T-helper 2 cell treated with Interferon-gamma antibody and Interleukin-4, amounts not matched to agents 5 μg/mL and 100 μg/mL, for 36 hours (primary cell): ENCODE data around the gene GDF9.
A peak's percentile ranks its signal among the peaks of the same experiment; 100 is the strongest.

ENCODE experiments used
- DNase-seq: peaks from one replicate; pipeline ENCODE4 v3.0.0; 2021; ENCODE audit warnings: low spot score
- H3K27ac Mint-ChIP-seq: one replicate; pipeline ENCODE4 v1.8.0; 2021; ENCODE audit warnings: mild to moderate bottlenecking, mixed read lengths
- H3K27me3 Mint-ChIP-seq: one replicate; pipeline ENCODE4 v1.8.0; 2021; ENCODE audit warnings: low read depth, mixed read lengths
- H3K36me3 Mint-ChIP-seq: one replicate; pipeline ENCODE4 v1.8.0; 2021; ENCODE audit warnings: low read depth, mixed read lengths
- H3K4me1 Mint-ChIP-seq: one replicate; pipeline ENCODE4 v1.8.0; 2021; ENCODE audit warnings: low read depth, mixed read lengths
- H3K4me3 Mint-ChIP-seq: one replicate; pipeline ENCODE4 v1.8.0; 2022; ENCODE audit warnings: mild to moderate bottlenecking, moderate library complexity, mixed read lengths
- H3K9me3 Mint-ChIP-seq: one replicate; pipeline ENCODE4 v1.8.0; 2021; ENCODE audit warnings: mixed read lengths

GDF9 gene

DNA sequence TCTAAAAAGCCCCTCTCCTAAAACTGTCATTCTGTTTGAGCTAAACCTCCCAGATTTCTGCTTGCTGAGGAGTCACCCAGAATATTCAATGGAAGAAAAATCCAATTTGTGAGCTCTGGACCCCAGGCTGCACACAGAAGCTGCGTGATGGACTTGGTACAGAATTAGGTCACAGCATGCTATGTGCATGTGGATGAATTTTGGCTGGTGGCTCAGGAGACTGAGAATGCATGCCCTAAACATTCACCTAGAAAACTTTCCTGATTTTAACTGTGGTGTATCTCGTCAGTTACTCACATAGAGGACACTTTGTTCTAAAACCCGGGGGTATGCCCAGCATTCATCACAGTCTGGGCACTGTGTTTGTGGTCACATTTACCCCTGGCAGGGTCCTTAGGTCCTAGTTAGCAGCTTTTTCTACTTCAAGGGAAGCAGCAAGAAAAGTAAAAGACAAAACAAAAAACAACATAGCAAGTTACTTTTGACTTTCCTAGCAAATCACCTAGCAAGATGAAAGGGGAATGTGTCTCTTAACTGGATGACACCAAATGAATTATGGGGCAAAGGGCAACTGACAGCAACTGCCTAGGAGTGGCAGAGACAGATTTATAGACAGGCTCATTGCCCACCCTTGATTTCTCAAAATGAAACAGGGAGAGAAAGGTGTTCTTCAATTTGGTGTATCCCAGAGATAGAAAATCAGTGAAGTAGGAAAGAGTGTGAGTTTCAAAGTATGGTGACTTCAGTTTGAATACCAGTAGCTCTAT, 27.6 kb downstream of the GDF9 start:
- DNase-seq, result no peak
- peaks cover 6% of the 10 kb centered on the region for H3K27me3 Mint-ChIP-seq
- no peak overlapping the region for H3K4me3 Mint-ChIP-seq
- no peaks in the 10 kb centered on the region for H3K4me1 Mint-ChIP-seq
- no peaks in the 10 kb centered on the region for H3K36me3 Mint-ChIP-seq
- no peaks in the 10 kb centered on the region for H3K9me3 Mint-ChIP-seq
- no peak overlapping the region for H3K27ac Mint-ChIP-seq

DNA sequence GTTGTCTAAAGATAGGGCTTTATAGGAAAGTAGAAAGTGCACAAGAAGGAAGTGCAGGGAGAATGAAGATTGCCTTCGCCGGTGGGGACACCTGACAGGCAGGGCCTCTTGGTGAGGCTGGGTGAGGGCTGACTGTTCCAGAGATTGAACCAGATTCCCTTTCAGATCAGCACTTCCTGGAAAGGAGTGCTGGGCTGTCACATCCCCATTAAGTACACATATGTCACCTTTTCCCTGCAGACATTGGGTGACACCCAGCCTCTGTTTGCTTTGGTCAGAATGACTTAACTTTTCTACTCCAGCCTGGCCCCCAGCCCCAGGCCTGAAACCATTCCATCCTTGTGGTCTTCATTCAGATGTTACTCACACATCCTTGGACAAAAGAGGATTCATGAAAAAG, 28.4 kb downstream of the GDF9 start:
- Mint-ChIP-seq H3K9me3 (no peaks in the 10 kb centered on the region), H3K27me3 (peaks cover 7% of the 10 kb centered on the region), H3K4me3 (no peak overlapping the region), H3K4me1 (no peaks in the 10 kb centered on the region), H3K36me3 (no peaks in the 10 kb centered on the region), H3K27ac (no peak overlapping the region)
- no peak for DNase-seq

DNA sequence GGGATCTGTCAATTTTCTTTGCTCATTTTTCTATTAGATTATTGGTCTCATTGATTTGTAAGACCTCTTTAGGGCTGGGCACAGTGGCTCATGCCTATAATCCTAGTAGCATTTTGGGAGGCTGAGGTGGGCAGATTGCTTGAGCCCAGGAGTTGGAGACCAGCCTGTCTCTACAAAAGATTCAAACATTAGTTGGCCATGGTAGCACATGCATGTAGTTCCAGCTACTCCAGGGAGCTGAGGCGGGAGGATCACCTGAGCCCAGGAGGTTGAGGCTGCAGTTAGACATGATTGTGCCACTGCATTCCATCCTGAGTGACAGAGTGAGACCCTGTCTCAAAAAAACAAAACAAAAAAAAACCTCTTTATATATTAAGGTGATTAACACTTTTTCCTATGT, 29.4 kb downstream of the GDF9 start:
- no peak overlapping the region for H3K4me3 Mint-ChIP-seq
- H3K9me3 Mint-ChIP-seq, result no peaks in the 10 kb centered on the region
- H3K27me3 Mint-ChIP-seq, result peaks cover 12% of the 10 kb centered on the region
- H3K27ac Mint-ChIP-seq, result no peak overlapping the region
- no peak for DNase-seq
- no peaks in the 10 kb centered on the region for H3K4me1 Mint-ChIP-seq
- no peaks in the 10 kb centered on the region for H3K36me3 Mint-ChIP-seq

DNA sequence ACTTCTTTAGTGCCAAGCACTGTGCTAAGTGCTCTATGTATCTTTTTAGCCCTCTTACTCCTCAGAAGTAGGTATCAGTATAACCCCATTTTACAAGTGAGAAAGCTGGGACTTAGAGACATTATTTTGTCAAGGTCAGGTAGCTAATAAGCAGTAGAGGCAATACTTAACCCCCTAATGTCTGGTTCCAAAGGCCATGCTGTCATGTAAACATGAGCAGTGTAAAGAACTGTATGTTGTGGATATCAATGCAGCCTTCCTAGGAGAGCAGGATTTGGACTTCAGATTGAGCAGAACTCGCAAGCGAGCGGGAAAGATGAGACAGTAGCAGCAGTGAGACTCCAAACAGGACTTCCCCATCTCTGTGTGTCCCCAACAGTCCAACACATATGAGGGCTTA, 32.2 kb downstream of the GDF9 start:
- H3K9me3 Mint-ChIP-seq, result no peaks in the 10 kb centered on the region
- no peak for DNase-seq
- H3K4me1 Mint-ChIP-seq, result peaks cover 5% of the 10 kb centered on the region
- peaks cover 29% of the 10 kb centered on the region for H3K27me3 Mint-ChIP-seq
- H3K4me3 Mint-ChIP-seq, result no peak overlapping the region
- no peak overlapping the region for H3K27ac Mint-ChIP-seq
- no peaks in the 10 kb centered on the region for H3K36me3 Mint-ChIP-seq

DNA sequence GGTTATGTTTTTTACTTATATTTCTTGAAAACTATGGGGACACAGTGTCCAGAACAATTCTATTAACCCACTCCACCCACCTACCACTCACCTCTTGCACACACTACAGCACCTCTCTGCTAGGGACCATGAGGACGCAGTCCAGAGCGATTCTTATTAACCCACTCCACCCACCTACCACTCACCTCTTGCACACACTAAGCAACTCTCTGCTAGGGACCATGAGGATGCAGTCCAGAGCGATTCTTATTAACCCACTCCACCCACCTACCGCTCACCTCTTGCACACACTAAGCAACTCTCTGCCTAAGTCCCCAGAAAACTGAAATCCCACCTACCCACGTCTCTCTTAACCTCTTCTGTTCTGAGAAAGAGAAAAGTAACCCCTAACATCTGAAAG, 33.7 kb downstream of the GDF9 start:
- Mint-ChIP-seq H3K36me3 (no peaks in the 10 kb centered on the region), H3K27ac (no peak overlapping the region), H3K4me3 (no peak overlapping the region), H3K9me3 (no peaks in the 10 kb centered on the region), H3K4me1 (peaks cover 8% of the 10 kb centered on the region), H3K27me3 (peaks cover 40% of the 10 kb centered on the region)
- DNase-seq, result no peak

DNA sequence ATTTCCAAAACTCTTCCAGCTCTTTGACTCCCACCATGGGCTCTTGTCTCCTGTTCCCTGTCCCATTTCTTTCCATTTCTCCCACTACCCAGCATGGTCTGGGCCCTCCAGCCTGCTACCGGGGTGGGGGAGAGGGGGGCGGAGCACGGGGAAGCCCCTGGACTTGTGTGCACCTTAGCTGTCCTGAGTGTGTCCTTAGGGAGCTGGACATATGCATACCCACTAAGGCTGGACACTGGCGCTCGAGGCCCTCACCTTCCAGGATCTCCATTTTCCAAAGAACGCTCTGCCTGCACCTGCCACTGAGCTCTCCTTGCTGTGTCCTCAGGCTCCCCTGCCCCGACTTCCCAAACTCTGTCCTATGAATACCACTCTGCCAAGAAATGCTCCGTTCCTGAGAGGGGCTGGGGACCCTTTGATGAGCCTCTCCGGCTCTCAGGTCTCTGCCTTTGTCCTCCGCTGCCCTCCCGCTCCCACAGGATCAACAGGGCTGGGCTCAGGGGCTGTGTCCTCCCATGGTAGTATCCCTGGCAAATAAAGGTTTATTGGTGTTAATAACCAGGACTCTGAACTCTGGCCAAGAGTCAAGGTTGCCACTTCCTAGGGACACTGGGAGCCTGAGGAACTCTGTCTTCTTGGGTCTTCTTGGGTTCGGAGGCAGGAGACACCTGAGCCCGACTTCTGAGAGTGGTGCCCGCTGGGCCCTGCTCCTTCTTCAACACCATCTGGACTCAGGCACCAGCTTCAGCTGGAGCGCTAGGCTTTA, 35.0 kb downstream of the GDF9 start:
- peaks cover 12% of the 10 kb centered on the region for H3K4me1 Mint-ChIP-seq
- DNase-seq, result no peak
- peak overlapping the region; percentile 81 for H3K4me3 Mint-ChIP-seq
- peaks cover 53% of the 10 kb centered on the region for H3K27me3 Mint-ChIP-seq
- H3K36me3 Mint-ChIP-seq, result no peaks in the 10 kb centered on the region
- H3K9me3 Mint-ChIP-seq, result no peaks in the 10 kb centered on the region
- H3K27ac Mint-ChIP-seq, result no peak overlapping the region

DNA sequence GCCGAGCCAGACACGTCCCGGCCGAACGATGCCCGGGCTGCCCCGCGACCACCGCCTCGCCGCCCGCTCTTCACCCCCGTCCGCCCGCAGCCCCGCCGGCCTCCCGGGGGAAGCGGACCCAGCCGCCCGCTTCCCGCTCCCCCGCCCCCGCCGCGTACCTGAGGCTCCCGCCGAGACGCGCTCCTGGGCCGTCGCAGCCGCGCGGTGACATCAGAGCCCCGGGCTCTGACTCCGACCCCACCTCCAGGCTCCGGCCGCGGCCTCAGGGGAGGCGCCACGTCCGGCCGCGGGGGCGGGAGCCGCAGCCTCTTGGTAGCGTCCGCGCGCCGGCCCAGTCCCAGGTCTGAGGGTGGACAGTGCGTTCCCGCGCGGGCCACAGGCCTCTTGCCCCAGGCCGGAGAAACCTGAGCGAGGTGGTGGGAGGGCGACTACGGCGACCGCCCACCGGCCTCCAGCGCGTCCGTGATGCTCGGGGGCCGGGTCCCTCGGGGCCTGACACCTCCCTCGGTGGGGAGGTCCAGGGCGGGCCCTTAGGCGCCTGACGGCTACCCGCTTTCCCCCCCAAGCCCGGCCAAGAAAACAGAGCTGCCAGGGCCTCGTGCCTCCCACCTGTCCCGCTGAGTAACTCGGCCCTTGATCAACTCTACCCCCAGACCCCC, 35.7 kb downstream of the GDF9 start, which contains the start of gene SHROOM1:
TSS of gene SHROOM1 (minus strand) at position 212 of the 659 bp plus-strand sequence. CDS start 4,507 bp downstream, outside the sequence.
- H3K27me3 Mint-ChIP-seq, result peaks cover 58% of the 10 kb centered on the region
- peak; percentile 30 for DNase-seq
- no peaks in the 10 kb centered on the region for H3K36me3 Mint-ChIP-seq
- no peaks in the 10 kb centered on the region for H3K9me3 Mint-ChIP-seq
- peak within 1 kb of the TSS; percentile 81 for H3K27ac Mint-ChIP-seq
- H3K4me3 Mint-ChIP-seq, result peak within 1 kb of the TSS; percentile 89
- peaks cover 15% of the 10 kb centered on the region for H3K4me1 Mint-ChIP-seq

DNA sequence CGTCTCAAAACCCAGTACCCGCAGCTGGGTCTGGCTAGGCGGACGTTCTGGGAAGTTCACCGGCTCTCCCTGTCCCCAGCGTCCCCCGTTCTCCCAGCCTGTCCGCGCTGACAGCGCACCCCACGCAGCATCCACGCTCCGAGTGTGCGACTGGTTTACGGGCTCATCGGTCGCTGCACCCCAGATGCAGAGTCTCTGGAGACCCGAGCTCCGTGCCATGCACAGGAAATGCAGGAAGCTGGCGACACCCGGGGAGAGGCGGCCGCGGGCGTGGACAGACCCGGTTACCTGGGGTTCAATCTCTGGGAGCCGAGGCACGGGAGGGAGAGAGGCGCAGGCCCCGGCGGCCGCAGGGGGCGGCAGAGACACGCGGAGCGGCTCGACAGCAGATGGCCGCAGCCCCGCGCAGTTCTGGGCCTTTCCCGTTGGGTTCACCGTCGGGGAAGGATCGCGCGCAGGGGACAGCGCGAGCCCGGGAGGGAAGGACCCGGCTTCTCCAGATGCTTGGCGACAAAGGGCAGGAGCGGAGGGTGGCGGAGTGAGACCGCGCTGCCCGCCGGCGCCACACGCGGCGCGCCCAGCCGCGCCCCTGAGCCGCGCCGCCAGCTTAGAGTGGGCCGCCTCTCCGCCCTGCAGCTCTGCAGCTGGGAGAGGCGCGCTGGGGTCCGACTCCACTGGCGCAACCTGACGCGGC, 36.4 kb downstream of the GDF9 start:
- peak overlapping the region; percentile 89 for H3K4me3 Mint-ChIP-seq
- H3K27me3 Mint-ChIP-seq, result peaks cover 61% of the 10 kb centered on the region
- H3K36me3 Mint-ChIP-seq, result no peaks in the 10 kb centered on the region
- peak; percentile 66 for DNase-seq
- H3K4me1 Mint-ChIP-seq, result peaks cover 15% of the 10 kb centered on the region
- no peaks in the 10 kb centered on the region for H3K9me3 Mint-ChIP-seq
- H3K27ac Mint-ChIP-seq, result peak overlapping the region; percentile 81

DNA sequence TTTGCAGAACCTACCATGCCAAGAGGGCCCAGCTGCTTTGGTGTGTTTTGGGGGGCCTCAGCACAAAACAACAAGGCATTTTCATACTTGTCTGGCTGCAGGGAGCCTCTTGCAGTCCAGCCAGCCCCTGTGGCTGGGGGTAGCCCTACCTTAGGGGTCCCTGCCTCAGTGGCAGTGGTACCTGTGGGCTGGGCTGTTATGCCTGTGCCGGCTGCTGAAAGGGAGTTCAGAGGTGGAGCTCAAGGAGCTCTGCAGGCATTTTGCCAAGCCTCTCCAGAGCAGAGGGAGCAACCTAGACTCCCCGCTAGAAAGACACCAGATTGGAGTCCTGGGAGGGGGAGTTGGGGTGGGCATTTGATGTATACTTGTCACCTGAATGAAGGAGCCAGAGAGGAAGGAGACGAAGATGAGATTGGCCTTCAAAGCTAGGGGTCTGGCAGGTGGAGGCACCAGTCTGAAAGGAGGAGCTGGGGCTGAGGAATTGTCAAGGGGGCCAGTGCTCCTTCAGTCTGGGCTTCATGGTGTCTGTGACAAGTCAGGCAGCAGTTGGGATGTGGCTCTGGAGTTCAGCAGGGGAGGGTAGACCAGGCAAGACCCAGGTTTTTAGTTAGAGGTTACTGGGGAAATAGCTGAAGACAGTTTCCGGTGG, 37.3 kb downstream of the GDF9 start:
- Mint-ChIP-seq H3K27me3 (peaks cover 65% of the 10 kb centered on the region), H3K27ac (peak overlapping the region; percentile 24), H3K9me3 (no peaks in the 10 kb centered on the region), H3K4me1 (peaks cover 15% of the 10 kb centered on the region), H3K4me3 (peak overlapping the region; percentile 89), H3K36me3 (no peaks in the 10 kb centered on the region)
- no peak for DNase-seq

DNA sequence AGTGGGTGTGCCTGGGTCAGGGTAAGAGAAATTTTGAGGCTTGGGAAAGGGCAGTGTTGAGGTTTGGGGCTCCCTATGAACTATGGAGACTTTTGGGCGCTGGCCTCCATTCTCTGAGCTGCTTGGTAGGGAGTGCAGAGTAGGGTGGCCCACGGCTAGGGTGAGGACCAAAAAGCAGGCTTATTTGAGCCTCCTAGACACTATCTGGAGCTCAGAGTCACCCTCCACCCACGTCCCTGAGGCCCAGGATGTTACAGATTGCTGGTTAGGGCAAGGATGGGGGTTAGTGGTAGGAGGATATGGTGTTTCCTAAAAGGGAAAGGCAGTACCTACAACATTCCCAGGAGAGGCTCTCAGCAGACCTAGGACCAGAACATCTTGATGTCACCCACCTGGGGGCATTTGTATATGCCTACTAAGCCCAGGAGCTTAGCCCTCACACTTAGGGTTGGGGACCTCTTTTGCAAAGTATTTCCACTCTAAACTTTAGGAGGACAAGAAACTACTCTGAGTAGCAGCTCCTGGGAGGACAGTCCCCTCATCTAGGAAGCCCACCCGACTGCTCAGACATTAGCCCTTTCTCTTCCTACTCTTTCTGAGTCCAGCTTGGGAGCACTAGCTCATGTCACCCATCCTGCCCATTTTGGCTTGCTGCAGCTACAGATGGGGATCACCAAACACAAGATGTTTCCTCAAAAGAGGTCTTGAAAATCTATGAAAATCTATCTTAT, 38.2 kb downstream of the GDF9 start:
- peaks cover 70% of the 10 kb centered on the region for H3K27me3 Mint-ChIP-seq
- no peak overlapping the region for H3K4me3 Mint-ChIP-seq
- H3K4me1 Mint-ChIP-seq, result peaks cover 15% of the 10 kb centered on the region
- H3K36me3 Mint-ChIP-seq, result no peaks in the 10 kb centered on the region
- no peaks in the 10 kb centered on the region for H3K9me3 Mint-ChIP-seq
- H3K27ac Mint-ChIP-seq, result no peak overlapping the region
- DNase-seq, result no peak

DNA sequence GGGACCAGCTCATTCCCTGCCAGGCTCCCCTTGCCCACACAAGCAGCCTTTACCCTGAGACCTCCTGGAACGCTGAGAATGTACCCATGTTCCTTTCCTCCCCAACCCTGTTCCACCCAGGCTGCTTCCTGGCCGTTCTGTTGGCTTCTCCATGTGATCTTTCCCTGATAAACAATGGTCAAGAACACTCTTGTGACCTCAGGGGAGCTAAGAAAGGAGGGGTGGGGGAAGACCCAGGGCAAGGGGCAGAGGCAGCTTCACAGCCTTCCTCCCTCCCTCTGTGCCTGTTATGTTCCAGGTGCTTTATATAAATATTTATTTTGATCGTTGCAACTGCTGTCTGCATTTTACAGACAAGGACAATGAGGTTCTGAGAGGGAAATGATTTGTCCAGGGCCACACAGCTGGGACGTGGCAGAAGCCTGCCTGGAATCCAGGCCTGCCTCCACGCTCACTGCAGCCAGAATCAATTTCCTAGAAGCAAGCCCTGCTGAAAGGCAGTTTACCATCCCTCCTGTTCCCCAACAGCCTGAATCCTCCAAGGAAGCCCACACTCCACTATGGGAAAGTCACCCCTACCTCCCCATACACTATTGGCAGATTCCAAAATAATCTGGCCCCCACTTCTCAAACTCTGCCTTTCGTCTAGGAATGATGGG, 39.7 kb downstream of the GDF9 start:
- H3K27ac Mint-ChIP-seq, result no peak overlapping the region
- peaks cover 68% of the 10 kb centered on the region for H3K27me3 Mint-ChIP-seq
- no peaks in the 10 kb centered on the region for H3K36me3 Mint-ChIP-seq
- H3K4me1 Mint-ChIP-seq, result peaks cover 15% of the 10 kb centered on the region
- DNase-seq, result no peak
- H3K9me3 Mint-ChIP-seq, result no peaks in the 10 kb centered on the region
- peak overlapping the region; percentile 28 for H3K4me3 Mint-ChIP-seq

DNA sequence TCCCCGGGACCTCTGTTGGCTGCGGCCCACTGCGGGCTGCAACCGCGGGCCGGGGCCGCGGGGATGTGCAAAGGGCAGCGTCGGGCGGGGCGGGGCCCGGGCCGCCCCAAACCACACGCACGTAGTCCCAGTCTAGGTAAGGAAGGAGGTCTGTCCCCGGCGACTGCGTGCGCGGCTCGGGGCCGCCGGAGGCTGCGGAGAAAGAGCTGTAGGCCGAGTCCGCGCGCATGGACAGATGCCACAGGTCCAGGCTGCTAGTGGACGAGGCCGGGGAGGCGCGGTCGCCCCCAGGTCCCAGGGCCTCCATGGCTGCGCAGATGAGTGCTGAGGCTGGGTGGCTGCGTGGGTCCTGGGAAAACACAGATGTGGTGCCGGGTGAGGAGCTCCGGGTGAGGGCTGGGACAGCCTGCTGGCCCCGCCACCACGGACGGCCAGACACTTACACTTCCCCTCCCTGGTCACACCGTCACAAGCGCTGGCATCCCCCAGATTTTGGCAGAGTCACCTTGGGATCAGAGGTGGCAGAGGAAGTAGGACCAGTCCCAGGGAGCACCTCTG, 40.4 kb downstream of the GDF9 start:
- H3K36me3 Mint-ChIP-seq, result no peaks in the 10 kb centered on the region
- H3K4me3 Mint-ChIP-seq, result peak overlapping the region; percentile 27
- peak; percentile 36 for DNase-seq
- H3K9me3 Mint-ChIP-seq, result no peaks in the 10 kb centered on the region
- H3K27ac Mint-ChIP-seq, result no peak overlapping the region
- H3K4me1 Mint-ChIP-seq, result peaks cover 9% of the 10 kb centered on the region
- peaks cover 65% of the 10 kb centered on the region for H3K27me3 Mint-ChIP-seq
